K562 (cell line): ENCODE measurements around the gene SLC1A4. TPM values are rescaled to one million over a fixed set of nuclear protein-coding genes. Genes with fewer than 3 reads are reported as not detected.
A peak's percentile ranks its signal among the peaks of the same experiment; 100 is the strongest.

Experiments
- BACH1 ChIP-seq: fragments of 200-800 bp; sonication (Bioruptor generic); IDR thresholded peaks from 2 replicates; pipeline ENCODE4 v1.6.1; 2016; ENCODE audit warnings: missing genetic modification characterization, missing compliant biosample characterization
- BCOR ChIP-seq: fragments of 450-650 bp; IDR thresholded peaks from 2 replicates; pipeline ENCODE4 v1.6.1; 2016
- CHD1 ChIP-seq: fragments of 200-600 bp; sonication (generic); IDR thresholded peaks from one replicate; pipeline ENCODE4 v1.6.1; 2012; ENCODE audit warnings: mild to moderate bottlenecking, moderate library complexity, low read length, inconsistent platforms
- DPF2 ChIP-seq: fragments of 450-650 bp; IDR thresholded peaks from 2 replicates; pipeline ENCODE4 v1.6.1; 2016
- FOXM1 ChIP-seq, 2 experiments: fragments of 450-650 bp in 1 of 2; sonication (generic) in 1 of 2; formaldehyde crosslinking in 1 of 2; IDR thresholded peaks; 2 replicates each; pipeline versions ENCODE4 v1.6.1 to v1.9.0; 2017 to 2022; ENCODE audit warnings: low read depth in 2 of 2, mild to moderate bottlenecking in 2 of 2, missing genetic modification reagents in 1 of 2, moderate library complexity in 1 of 2
- FOXP4 ChIP-seq: sonication (generic); formaldehyde crosslinking; IDR thresholded peaks from 2 replicates; pipeline ENCODE4 v1.8.0; 2022; ENCODE audit warnings: mild to moderate bottlenecking, missing genetic modification reagents, borderline replicate concordance
- HMBOX1 ChIP-seq: sonication (generic); IDR thresholded peaks from 2 replicates; pipeline ENCODE4 v1.6.1; 2016
- KAT7 ChIP-seq: sonication (generic); formaldehyde crosslinking; IDR thresholded peaks from 2 replicates; pipeline ENCODE4 v1.8.0; 2022; ENCODE audit warnings: missing genetic modification reagents, mild to moderate bottlenecking, borderline replicate concordance
- LCOR ChIP-seq: sonication (generic); formaldehyde crosslinking; IDR thresholded peaks from 2 replicates; pipeline ENCODE4 v1.8.0; 2022; ENCODE audit warnings: mild to moderate bottlenecking, missing genetic modification reagents
- LEF1 ChIP-seq: fragments of 450-650 bp; IDR thresholded peaks from 2 replicates; pipeline ENCODE4 v1.6.1; 2016; ENCODE audit warnings: mild to moderate bottlenecking
- MEIS2 ChIP-seq: fragments of 450-650 bp; IDR thresholded peaks from 2 replicates; pipeline ENCODE4 v1.6.1; 2014; ENCODE audit warnings: mild to moderate bottlenecking; ENCODE audit not compliant: partially characterized antibody
- MTA1 ChIP-seq: fragments of 450-650 bp; IDR thresholded peaks from 2 replicates; pipeline ENCODE4 v1.6.1; 2017; ENCODE audit warnings: borderline replicate concordance
- SMARCA4 ChIP-seq: fragments of 450-650 bp; IDR thresholded peaks from 2 replicates; pipeline ENCODE4 v1.6.1; 2016
- SMARCC2 ChIP-seq: fragments of 450-650 bp; IDR thresholded peaks from 2 replicates; pipeline ENCODE4 v1.6.1; 2017; ENCODE audit warnings: antibody characterized with exemption, moderate library complexity, mild to moderate bottlenecking, low read depth
- ZBTB40 ChIP-seq, 2 experiments: fragments of 450-650 bp in 1 of 2; sonication (generic) in 1 of 2; formaldehyde crosslinking in 1 of 2; IDR thresholded peaks; 2 replicates each; pipeline versions ENCODE4 v1.7.1 to v1.9.0; 2016 to 2022; ENCODE audit warnings: inconsistent platforms in 1 of 2, mild to moderate bottlenecking in 1 of 2, missing genetic modification reagents in 1 of 2
- ZNF551 ChIP-seq: fragments of 250-450 bp; sonication (Bioruptor Pico); IDR thresholded peaks from 2 replicates; pipeline ENCODE4 v1.5.0; 2021; ENCODE audit warnings: mild to moderate bottlenecking, moderate library complexity
- ZNF707 ChIP-seq: fragments of 250-450 bp; sonication (Bioruptor Pico); conservative IDR thresholded peaks from 2 replicates; pipeline ENCODE4 v1.8.0; 2022; ENCODE audit warnings: inconsistent platforms, mild to moderate bottlenecking, moderate library complexity
- polyA plus RNA-seq, 8 experiments: library from polyadenylated mRNA; depleted of rRNA in 4 of 8; stranded (reverse) in 5 of 8; unstranded in 3 of 8; fragments of >200 nt; fragmentation: Nextera tagmentation in 2 of 8; fragmentation: Illumina TruSeq in 1 of 8; extraction: Ambion mirVana in 2 of 8; extraction: Trizol in 1 of 8; gene quantifications; 2 replicates each; pipeline versions ENCODE4 v1.2.1 to v1.2.3, GENCODE V29; 2011 to 2014; ENCODE audit warnings: inconsistent platforms in 1 of 8, missing spikeins in 1 of 8
- total RNA-seq, 7 experiments: library from RNA; depleted of rRNA in 6 of 7; stranded (reverse); fragments of >200 nt in 6 of 7; fragmentation: Illumina TruSeq in 2 of 7; extraction: Trizol in 2 of 7; gene quantifications; 2 replicates each; pipeline versions ENCODE4 v1.2.1 to v1.2.3, GENCODE V29; 2011 to 2021; ENCODE audit warnings: low replicate concordance in 1 of 7

Gene SLC1A4
- total and polyA plus RNA-seq, 9 of the 15 experiments (the other 6 are each of a cell fraction or from before 2014, with no cell fraction given), result 4.4 to 24.0 (median 10.9) TPM

GRCh38 chr2:65057054-65057375 lies 67.8 kb downstream of the SLC1A4 start (continued):
- TF ChIP-seq FOXP4 (0 out of 2 replicates have a peak, but pooled peaks have one; percentile 22), BACH1 (tag) (peak; percentile 44; the same call in 1 of the 2 replicates), MEIS2 (peak; percentile 62), BCOR (0 out of 2 replicates have a peak, but pooled peaks have one; percentile 5), MTA1 (no peak), SMARCC2 (0 out of 2 replicates have a peak, but pooled peaks have one; percentile 13), SMARCA4 (0 out of 2 replicates have a peak, but pooled peaks have one; percentile 29), ZNF707 (CRISPR knock-in tag) (no peak), KAT7 (CRISPR knock-in tag) (0 out of 2 replicates have a peak, but pooled peaks have one; percentile 29), ZNF551 (CRISPR knock-in tag) (no peak), CHD1 (peak; percentile 38), LCOR (CRISPR knock-in tag) (0 out of 2 replicates have a peak, but pooled peaks have one; percentile 52), LEF1 (peak; percentile 13; the same call in 1 of the 2 replicates), DPF2 (peak; percentile 77; the same call in 1 of the 2 replicates), FOXM1 (IDR thresholded peaks at IDR 0.05; ENCODE audit: low read depth) (peak; percentile 7; the same call in 1 of the 2 replicates), FOXM1 (CRISPR knock-in tag; IDR thresholded peaks at IDR 0.05; ENCODE audit: low read depth) (no peak), ZBTB40 (IDR thresholded peaks at IDR 0.05) (peak; percentile 19; the same call in 1 of the 2 replicates), ZBTB40 (CRISPR knock-in tag; IDR thresholded peaks at IDR 0.05) (no peak), HMBOX1 (0 out of 2 replicates have a peak, but pooled peaks have one; percentile 18)
